GM06990 (cell line): ENCODE results near the gene ARHGAP26.

ENCODE experiments used
- DNase-seq: peaks from one replicate; pipeline ENCODE4 v3.0.0-alpha.2; 2011; ENCODE audit not compliant: insufficient read length; ENCODE audit errors: extremely low read depth
- H3K27me3 ChIP-seq: replicated peaks from 2 replicates; pipeline ENCODE4 v1.6.0; 2011; ENCODE audit warnings: low read length; ENCODE audit not compliant: control insufficient read depth, insufficient read depth
- H3K36me3 ChIP-seq: 2 replicates; pipeline ENCODE4 v1.5.1; 2011; ENCODE audit warnings: low read length; ENCODE audit not compliant: control insufficient read depth, insufficient read depth
- H3K4me3 ChIP-seq: replicated peaks from 2 replicates; pipeline ENCODE4 v1.5.1; 2011; ENCODE audit warnings: low read depth, mild to moderate bottlenecking, control low read depth, low read length
- TF ChIP-seq, protein P1 (sequence below): IDR thresholded peaks from 2 replicates; pipeline ENCODE4 v1.5.1; 2011; ENCODE audit warnings: low read length, control low read depth, mild to moderate bottlenecking, inconsistent platforms; ENCODE audit not compliant: insufficient read depth, poor library complexity, severe bottlenecking

ARHGAP26 gene

GRCh38 chr5:143077453-143078103, 307.4 kb downstream of the ARHGAP26 start:
- TF ChIP-seq, protein P1, sequence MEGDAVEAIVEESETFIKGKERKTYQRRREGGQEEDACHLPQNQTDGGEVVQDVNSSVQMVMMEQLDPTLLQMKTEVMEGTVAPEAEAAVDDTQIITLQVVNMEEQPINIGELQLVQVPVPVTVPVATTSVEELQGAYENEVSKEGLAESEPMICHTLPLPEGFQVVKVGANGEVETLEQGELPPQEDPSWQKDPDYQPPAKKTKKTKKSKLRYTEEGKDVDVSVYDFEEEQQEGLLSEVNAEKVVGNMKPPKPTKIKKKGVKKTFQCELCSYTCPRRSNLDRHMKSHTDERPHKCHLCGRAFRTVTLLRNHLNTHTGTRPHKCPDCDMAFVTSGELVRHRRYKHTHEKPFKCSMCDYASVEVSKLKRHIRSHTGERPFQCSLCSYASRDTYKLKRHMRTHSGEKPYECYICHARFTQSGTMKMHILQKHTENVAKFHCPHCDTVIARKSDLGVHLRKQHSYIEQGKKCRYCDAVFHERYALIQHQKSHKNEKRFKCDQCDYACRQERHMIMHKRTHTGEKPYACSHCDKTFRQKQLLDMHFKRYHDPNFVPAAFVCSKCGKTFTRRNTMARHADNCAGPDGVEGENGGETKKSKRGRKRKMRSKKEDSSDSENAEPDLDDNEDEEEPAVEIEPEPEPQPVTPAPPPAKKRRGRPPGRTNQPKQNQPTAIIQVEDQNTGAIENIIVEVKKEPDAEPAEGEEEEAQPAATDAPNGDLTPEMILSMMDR, result no peak
- Histone ChIP-seq H3K27me3 (no peaks in the 10 kb centered on the region), H3K4me3 (no peak overlapping the region), H3K36me3 (no peaks in the 10 kb centered on the region; the same call in 1 of the 2 replicates)
- DNase-seq, result no peak

GRCh38 chr5:143078313-143078712, 308.1 kb downstream of the ARHGAP26 start:
- H3K4me3 ChIP-seq, result no peak overlapping the region
- H3K36me3 ChIP-seq, result no peaks in the 10 kb centered on the region; the same call in 1 of the 2 replicates
- no peak for DNase-seq
- H3K27me3 ChIP-seq, result no peaks in the 10 kb centered on the region
- TF ChIP-seq, protein P1, result no peak

- TF ChIP-seq, protein P1, result no peak
- no peak for DNase-seq
- H3K36me3 ChIP-seq, result no peaks in the 10 kb centered on the region; the same call in 1 of the 2 replicates
- no peaks in the 10 kb centered on the region for H3K27me3 ChIP-seq
- H3K4me3 ChIP-seq, result no peak overlapping the region
Observed at GRCh38 chr5:143078971-143079370, 308.8 kb downstream of the ARHGAP26 start.

DNA sequence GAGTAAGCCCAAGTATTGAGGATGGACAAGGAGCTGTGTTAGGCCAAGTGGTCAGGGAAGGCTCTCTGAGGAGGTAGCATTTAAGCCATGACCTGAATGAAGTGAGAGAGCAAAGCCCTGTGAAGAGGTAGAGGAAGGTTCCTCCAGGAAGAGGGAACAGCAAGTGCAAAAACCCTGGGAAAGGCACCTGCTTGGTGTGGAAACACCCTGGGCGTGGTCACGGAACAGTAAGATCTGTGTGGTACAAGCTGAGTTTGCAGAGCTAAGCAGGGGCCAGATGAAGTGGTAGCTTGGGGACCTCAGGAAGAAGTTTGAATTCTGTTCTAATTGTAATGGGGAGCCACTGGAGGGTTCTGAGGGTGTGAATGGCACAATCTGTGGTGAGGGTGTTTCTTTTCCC, 310.2 kb downstream of the ARHGAP26 start:
- DNase-seq, result no peak
- no peaks in the 10 kb centered on the region; the same call in 1 of the 2 replicates for H3K36me3 ChIP-seq
- no peaks in the 10 kb centered on the region for H3K27me3 ChIP-seq
- no peak overlapping the region for H3K4me3 ChIP-seq
- TF ChIP-seq, protein P1, result no peak

- Histone ChIP-seq H3K27me3 (no peaks in the 10 kb centered on the region), H3K4me3 (no peak overlapping the region), H3K36me3 (no peaks in the 10 kb centered on the region; the same call in 1 of the 2 replicates)
- DNase-seq, result no peak
- TF ChIP-seq, protein P1, result no peak
Observed at GRCh38 chr5:143080982-143081381, 310.8 kb downstream of the ARHGAP26 start.

GRCh38 chr5:143083006-143083405, 312.8 kb downstream of the ARHGAP26 start:
- H3K4me3 ChIP-seq, result no peak overlapping the region
- TF ChIP-seq, protein P1, result no peak
- DNase-seq, result no peak
- H3K27me3 ChIP-seq, result no peaks in the 10 kb centered on the region
- H3K36me3 ChIP-seq, result no peaks in the 10 kb centered on the region; the same call in 1 of the 2 replicates
